ENCODE results near the gene ELL. TPM values are rescaled to one million over a fixed set of nuclear protein-coding genes. Genes with fewer than 3 reads are reported as not detected.

The ELL gene
- total and polyA plus RNA-seq, 2 experiments from 2014 or later = 16.4 to 24.2 TPM

DNA sequence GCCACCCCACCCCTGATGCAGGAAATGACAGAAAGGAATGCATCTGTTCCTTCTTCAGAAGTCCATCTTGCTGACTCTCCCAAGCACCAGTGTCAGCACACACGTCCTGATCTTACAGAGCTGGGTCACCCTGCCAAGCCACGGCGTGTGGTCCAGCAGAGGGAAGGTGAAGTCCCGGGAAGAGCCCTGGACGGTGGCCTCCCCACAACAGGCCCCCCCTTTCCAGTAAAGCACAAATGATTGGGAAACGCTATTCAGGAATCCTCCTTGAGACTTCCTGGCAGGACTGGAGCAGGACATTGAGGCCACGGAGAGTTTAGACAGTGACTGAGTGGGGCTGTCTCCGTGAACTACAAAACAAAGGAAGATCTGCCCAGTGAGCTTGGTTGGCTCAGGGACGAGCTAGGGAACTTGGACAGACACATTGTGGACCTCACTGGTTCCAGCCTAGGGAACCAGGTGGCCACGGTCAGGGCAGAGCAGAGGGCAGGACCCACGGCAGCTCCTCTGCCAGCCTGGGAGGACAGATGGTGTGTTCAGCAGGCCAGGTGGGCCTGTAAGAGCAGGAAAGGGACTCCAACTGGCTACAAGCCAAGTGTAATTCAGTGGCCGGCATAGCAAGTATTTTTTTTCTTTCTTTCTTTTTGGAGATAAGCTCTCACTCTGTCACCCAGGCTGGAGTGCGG is 41.7 kb downstream of the ELL start:
- Histone ChIP-seq H3K4me2 (ENCODE audit: unreplicated experiment) (peak overlapping the region; percentile 44), H3K27me3 (replicated peaks; ENCODE audit: insufficient read depth) (no peaks in the 10 kb centered on the region), H3K36me3 (ENCODE audit: low read depth) (no peaks in the 10 kb centered on the region), H3K4me3 (peak overlapping the region; percentile 39), H3K9me3 (ENCODE audit: low read depth) (no peaks in the 10 kb centered on the region), H3F3A (ENCODE audit: insufficient read depth) (peaks cover 20% of the 10 kb centered on the region), H4K20me1 (ENCODE audit: insufficient read depth) (0 out of 2 replicates have a peak, but pooled peaks cover 4% of the 10 kb centered on the region), H3K9me2 (ENCODE audit: insufficient read depth) (no peaks in the 10 kb centered on the region), H2AFZ (no peak overlapping the region), H3K27ac (peak overlapping the region; percentile 87), H3K79me2 (ENCODE audit: insufficient read depth) (peaks cover 99% of the 10 kb centered on the region), H3K9ac (peak overlapping the region; percentile 68), H3K4me1 (ENCODE audit: insufficient read depth) (peaks cover 40% of the 10 kb centered on the region)
- TF ChIP-seq EZH2 (IDR thresholded peaks at IDR 0.05; ENCODE audit: insufficient read depth, poor library complexity, severe bottlenecking) (no peak), EZH2phosphoT487 (IDR thresholded peaks at IDR 0.05; ENCODE audit: insufficient read depth, low read depth) (no peak)
- peak; percentile 83 for DNase-seq
- in situ Hi-C loops (cut with MboI) = no loop called here
- 15 to 16% methylated on average over 13 of the region's 13 CpGs for WGBS, 2 experiments (ENCODE audit: low coverage in 1 of 2, low lambda C conversion rate in 2 of 2, missing lambda C conversion rate in 2 of 2)

GRCh38 chr19:18478545-18479311 is 43.1 kb downstream of the ELL start:
- Histone ChIP-seq H2AFZ (no peak overlapping the region), H3K4me1 (ENCODE audit: insufficient read depth) (peaks cover 40% of the 10 kb centered on the region), H3K36me3 (ENCODE audit: low read depth) (no peaks in the 10 kb centered on the region), H3K79me2 (ENCODE audit: insufficient read depth) (peaks cover 99% of the 10 kb centered on the region), H3K9me3 (ENCODE audit: low read depth) (no peaks in the 10 kb centered on the region), H3K9ac (peak overlapping the region; percentile 68), H3K4me3 (no peak overlapping the region), H3K27me3 (replicated peaks; ENCODE audit: insufficient read depth) (no peaks in the 10 kb centered on the region), H3K9me2 (ENCODE audit: insufficient read depth) (no peaks in the 10 kb centered on the region), H3K4me2 (ENCODE audit: unreplicated experiment) (peak overlapping the region; percentile 44), H3K27ac (peak overlapping the region; percentile 87), H3F3A (ENCODE audit: insufficient read depth) (peaks cover 20% of the 10 kb centered on the region), H4K20me1 (ENCODE audit: insufficient read depth) (0 out of 2 replicates have a peak, but pooled peaks cover 4% of the 10 kb centered on the region)
- in situ Hi-C loops (cut with MboI) = no loop called here
- WGBS, 2 experiments (ENCODE audit: low coverage in 1 of 2, low lambda C conversion rate in 2 of 2, missing lambda C conversion rate in 2 of 2) = 47 to 51% methylated on average over 17 of the region's 17 CpGs
- no peak for TF ChIP-seq EZH2phosphoT487 (IDR thresholded peaks at IDR 0.05; ENCODE audit: insufficient read depth, low read depth)
- TF ChIP-seq EZH2 (IDR thresholded peaks at IDR 0.05; ENCODE audit: insufficient read depth, poor library complexity, severe bottlenecking) = no peak
- peak; percentile 93 for DNase-seq

DNA sequence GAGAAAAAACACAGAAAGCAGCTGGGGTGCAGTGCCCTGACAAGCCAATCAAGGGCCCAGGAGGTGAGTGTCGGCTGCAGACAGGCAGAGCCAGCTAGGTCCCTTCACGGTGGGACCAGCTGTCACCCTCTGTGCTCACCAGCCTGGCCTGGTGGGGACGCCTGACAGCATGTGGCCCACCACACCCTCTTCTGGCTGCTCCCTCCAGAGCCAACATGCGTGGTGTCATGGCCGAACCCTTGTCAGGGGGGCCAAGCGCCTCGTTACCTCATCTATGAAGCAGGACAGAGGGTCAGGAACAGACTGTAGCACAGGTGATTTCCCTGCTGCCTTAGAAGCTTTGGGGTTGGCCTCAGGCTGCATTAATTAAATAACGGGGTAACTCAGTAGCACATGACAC is 43.9 kb downstream of the ELL start:
- H3K27ac ChIP-seq = peak overlapping the region; percentile 87
- H3K79me2 ChIP-seq (ENCODE audit: insufficient read depth) = peaks cover 99% of the 10 kb centered on the region
- H3K4me2 ChIP-seq (ENCODE audit: unreplicated experiment) = no peak overlapping the region
- in situ Hi-C loops (cut with MboI) = no loop called here
- H3K9me3 ChIP-seq (ENCODE audit: low read depth) = no peaks in the 10 kb centered on the region
- no peak for TF ChIP-seq EZH2phosphoT487 (IDR thresholded peaks at IDR 0.05; ENCODE audit: insufficient read depth, low read depth)
- no peak for TF ChIP-seq EZH2 (IDR thresholded peaks at IDR 0.05; ENCODE audit: insufficient read depth, poor library complexity, severe bottlenecking)
- 86% methylated on average over 8 of the region's 8 CpGs for WGBS, 2 experiments (ENCODE audit: low coverage in 1 of 2, low lambda C conversion rate in 2 of 2, missing lambda C conversion rate in 2 of 2)
- DNase-seq = no peak
- H2AFZ ChIP-seq = no peak overlapping the region
- peaks cover 20% of the 10 kb centered on the region for H3F3A ChIP-seq (ENCODE audit: insufficient read depth)
- no peaks in the 10 kb centered on the region for H3K9me2 ChIP-seq (ENCODE audit: insufficient read depth)
- no peak overlapping the region for H3K4me3 ChIP-seq
- peaks cover 40% of the 10 kb centered on the region for H3K4me1 ChIP-seq (ENCODE audit: insufficient read depth)
- no peaks in the 10 kb centered on the region for H3K36me3 ChIP-seq (ENCODE audit: low read depth)
- H3K9ac ChIP-seq = 0 out of 2 replicates have a peak overlapping the region, but pooled peaks have one; percentile 46
- H4K20me1 ChIP-seq (ENCODE audit: insufficient read depth) = 0 out of 2 replicates have a peak, but pooled peaks cover 4% of the 10 kb centered on the region
- no peaks in the 10 kb centered on the region for H3K27me3 ChIP-seq (replicated peaks; ENCODE audit: insufficient read depth)

GRCh38 chr19:18477042-18477779 is 44.7 kb downstream of the ELL start:
- Histone ChIP-seq H4K20me1 (ENCODE audit: insufficient read depth) (0 out of 2 replicates have a peak, but pooled peaks cover 4% of the 10 kb centered on the region), H3K9ac (peak overlapping the region; percentile 39; the same call in 1 of the 2 replicates), H3K27ac (peak overlapping the region; percentile 87), H3K79me2 (ENCODE audit: insufficient read depth) (peaks cover 99% of the 10 kb centered on the region), H2AFZ (no peak overlapping the region), H3F3A (ENCODE audit: insufficient read depth) (peaks cover 20% of the 10 kb centered on the region), H3K4me2 (ENCODE audit: unreplicated experiment) (no peak overlapping the region), H3K4me3 (no peak overlapping the region), H3K36me3 (ENCODE audit: low read depth) (no peaks in the 10 kb centered on the region), H3K9me3 (ENCODE audit: low read depth) (no peaks in the 10 kb centered on the region), H3K9me2 (ENCODE audit: insufficient read depth) (no peaks in the 10 kb centered on the region), H3K27me3 (replicated peaks; ENCODE audit: insufficient read depth) (no peaks in the 10 kb centered on the region), H3K4me1 (ENCODE audit: insufficient read depth) (peaks cover 40% of the 10 kb centered on the region)
- no peak for TF ChIP-seq EZH2phosphoT487 (IDR thresholded peaks at IDR 0.05; ENCODE audit: insufficient read depth, low read depth)
- no peak for TF ChIP-seq EZH2 (IDR thresholded peaks at IDR 0.05; ENCODE audit: insufficient read depth, poor library complexity, severe bottlenecking)
- in situ Hi-C loops (cut with MboI) = no loop called here
- whole genome bisulfite sequencing, 2 experiments (ENCODE audit: low coverage in 1 of 2, low lambda C conversion rate in 2 of 2, missing lambda C conversion rate in 2 of 2) = 53 to 55% methylated on average over 24 of the region's 24 CpGs
- DNase-seq = peak; percentile 57

All from GM23248 (cell line).